Stomach (tissue), 9 donors: ENCODE measurements around the gene KCNG4. TPM values are rescaled to one million over a fixed set of nuclear protein-coding genes. Genes with fewer than 3 reads are reported as not detected.

Experiments
- DNase-seq, 2 donors: peaks; one replicate each; pipeline versions ENCODE4 v3.0.0 to v3.0.0-alpha.2; 2013 to 2019
- H3K27ac ChIP-seq, 5 donors: fragments of 200-600 bp in 4 of 5; sonication (generic) in 4 of 5; one replicate each; pipeline ENCODE4 v1.5.1; 2013 to 2019; ENCODE audit warnings: mild to moderate bottlenecking in 1 of 5, moderate library complexity in 1 of 5
- H3K27me3 ChIP-seq, 3 donors: fragments of 200-600 bp; sonication (generic); one replicate each; pipeline ENCODE4 v1.5.1; 2017 to 2019; ENCODE audit warnings: mixed run types in 1 of 3
- H3K36me3 ChIP-seq, 4 donors: fragments of 200-600 bp; sonication (generic); 1 replicate in 3 of 4; 2 replicates in 1 of 4; pipeline ENCODE4 v1.5.1; 2016 to 2019
- H3K4me1 ChIP-seq, 4 donors: fragments of 200-600 bp; sonication (generic); one replicate each; pipeline ENCODE4 v1.5.1; 2016 to 2019
- H3K4me3 ChIP-seq, 4 donors: fragments of 200-600 bp; sonication (generic) in 3 of 4; one replicate each; pipeline ENCODE4 v1.5.1; 2016 to 2019; ENCODE audit warnings: mild to moderate bottlenecking in 1 of 4
- H3K9me3 ChIP-seq, 4 donors: fragments of 200-600 bp; sonication (generic); one replicate each; pipeline ENCODE4 v1.5.1; 2016 to 2019
- EP300 ChIP-seq: sonication (generic); formaldehyde crosslinking; IDR thresholded peaks from one replicate; pipeline ENCODE4 v1.6.1; 2017; ENCODE audit warnings: antibody characterized with exemption
- POLR2A ChIP-seq, 4 donors: fragments of 450-650 bp; IDR thresholded peaks; one replicate each; pipeline ENCODE4 v1.6.1; 2016; ENCODE audit warnings: antibody characterized with exemption in 4 of 4, control low read depth in 2 of 4, mild to moderate bottlenecking in 1 of 4, moderate library complexity in 1 of 4
- POLR2AphosphoS5 ChIP-seq, 3 donors: sonication (generic); formaldehyde crosslinking; IDR thresholded peaks; one replicate each; pipeline ENCODE4 v1.6.1; 2016; ENCODE audit warnings: antibody characterized with exemption in 3 of 3
- WGBS, 5 donors: extraction: QIAGEN DNeasy Blood & Tissue Kit in 3 of 5; methylation state at CpG; one replicate each; pipeline versions ENCODE4 v1.1.5 to v1.1.7; 2013 to 2018; 5-methylcytosine and 5-hydroxymethylcytosine counted together
- intact Hi-C: fragments of 100-400 bp; cut with DNase I; formaldehyde crosslinking; loops from one replicate; pipeline ENCODE4 v1.15.1; 2023; ENCODE audit warnings: low total_unique reads
- polyA plus RNA-seq, 3 donors: library from polyadenylated mRNA; stranded (reverse); fragments of 200-250 nt; gene quantifications; one replicate each; pipeline ENCODE4 v1.2.3, GENCODE V29; 2013
- total RNA-seq, 5 donors: library from RNA; depleted of rRNA; stranded (reverse); fragments of >200 nt; gene quantifications; one replicate each; pipeline versions ENCODE4 v1.1.0 to v1.2.3, GENCODE V29; 2014 to 2016
- TF ChIP-seq, protein P1 (sequence below), 7 experiments: fragments of 450-650 bp in 4 of 7; fragments of 200-600 bp in 3 of 7; sonication (generic) in 3 of 7; IDR thresholded peaks; one replicate each; pipeline ENCODE4 v1.5.1; 2016 to 2019; ENCODE audit warnings: antibody characterized with exemption in 7 of 7, control low read depth in 2 of 7, mild to moderate bottlenecking in 1 of 7
- donor health status: healthy with polysubstance abuse.
- donor health status: Bipolar disorder and iron deficiency.
- donor health status: healthy.

KCNG4 gene
- total and polyA plus RNA-seq, 8 donors = not detected

DNA sequence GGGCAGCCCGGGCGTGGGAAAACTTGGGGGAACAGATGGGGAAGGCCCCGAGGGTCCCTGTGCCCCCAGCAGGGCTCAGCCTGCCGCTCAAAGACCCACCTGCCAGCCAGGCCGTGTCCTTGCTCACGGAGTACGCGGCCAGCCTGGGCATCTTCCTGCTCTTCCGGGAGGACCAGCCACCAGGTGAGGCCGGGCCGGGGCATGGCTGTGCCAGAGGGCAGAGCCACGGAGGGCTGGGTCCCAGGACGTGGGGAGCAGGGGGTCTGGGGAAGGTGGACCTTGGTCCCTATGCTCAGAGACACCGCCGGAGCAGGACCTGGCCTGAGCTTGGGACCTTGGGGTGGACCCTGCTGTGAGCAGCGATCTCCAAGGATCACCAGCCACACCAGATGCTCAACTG, 48.3 kb downstream of the KCNG4 start:
- no peak overlapping the region for H3K4me3 ChIP-seq
- 85 to 94% (median 91%) methylated on average over 13 to 16 of the region's 16 CpGs for WGBS, 5 donors
- H3K9me3 ChIP-seq = no peaks in the 10 kb centered on the region
- TF ChIP-seq POLR2AphosphoS5 (IDR thresholded peaks at IDR 0.05) (no peak), EP300 (no peak), POLR2A (IDR thresholded peaks at IDR 0.05) (no peak)
- peaks cover 0 to 16% (median 10%) of the 10 kb centered on the region in 3 donors for H3K27me3 ChIP-seq
- intact Hi-C loops = loop anchor here (10.0 kb wide), 1 partner anchor 217 kb away; no protein-coding TSS in a partner anchor
- no peak overlapping the region for H3K27ac ChIP-seq
- peaks cover 0 to 4% (median 2%) of the 10 kb centered on the region in 4 donors for H3K4me1 ChIP-seq
- no peaks in the 10 kb centered on the region for H3K36me3 ChIP-seq
- no peak for DNase-seq

DNA sequence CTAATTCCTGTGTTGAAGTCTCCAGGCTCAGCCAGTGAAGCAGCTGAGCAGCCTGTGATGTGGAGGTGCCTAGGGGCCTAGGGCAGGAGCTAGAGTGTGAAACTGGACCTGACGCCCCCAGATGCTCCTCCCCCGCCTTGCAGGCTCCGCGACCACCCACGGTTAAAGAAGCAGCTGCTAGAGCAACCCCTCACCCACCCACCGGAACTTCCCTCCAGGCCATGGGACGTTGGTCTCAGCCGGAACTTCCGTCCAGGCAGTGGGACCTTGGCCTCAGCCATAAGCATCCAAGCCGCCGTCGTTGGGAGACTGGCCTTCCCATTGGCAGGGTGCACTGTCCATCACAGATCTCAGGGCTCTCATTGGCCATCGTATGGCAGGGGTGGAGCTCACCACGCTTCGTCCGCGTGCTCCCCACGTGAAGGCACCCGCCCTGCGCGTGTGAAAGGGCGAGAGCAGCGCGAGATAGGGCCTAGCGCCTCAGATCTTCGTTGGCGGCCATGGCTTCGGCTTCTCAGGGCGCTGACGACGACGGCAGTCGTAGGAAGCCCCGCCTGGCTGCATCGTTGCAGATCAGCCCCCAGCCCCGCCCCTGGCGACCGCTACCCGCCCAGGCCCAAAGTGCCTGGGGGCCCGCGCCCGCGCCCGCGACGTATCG, 49.0 kb downstream of the KCNG4 start, which contains the start of gene ADAD2:
ADAD2 (plus strand) TSS at position 427 of the 658 bp plus-strand sequence; CDS start at position 501, 74 bp downstream.
- no peak for DNase-seq
- Histone ChIP-seq H3K4me1 (peaks cover 4 to 9% (median 7%) of the 10 kb centered on the region in 4 donors), H3K4me3 (no peak within 1 kb of the TSS), H3K36me3 (no peaks in the 10 kb centered on the region), H3K27me3 (peaks cover 0 to 11% (median 6%) of the 10 kb centered on the region in 3 donors), H3K27ac (no peak within 1 kb of the TSS), H3K9me3 (no peaks in the 10 kb centered on the region)
- intact Hi-C loops = loop anchor here (10.0 kb wide), 1 partner anchor 216 kb away; no protein-coding TSS in a partner anchor
- WGBS, 5 donors = 89 to 93% (median 92%) methylated on average over 35 to 47 of the region's 47 CpGs
- TF ChIP-seq POLR2A (IDR thresholded peaks at IDR 0.05) (no peak), POLR2AphosphoS5 (IDR thresholded peaks at IDR 0.05) (no peak), EP300 (no peak)
- TF ChIP-seq, protein P1, sequence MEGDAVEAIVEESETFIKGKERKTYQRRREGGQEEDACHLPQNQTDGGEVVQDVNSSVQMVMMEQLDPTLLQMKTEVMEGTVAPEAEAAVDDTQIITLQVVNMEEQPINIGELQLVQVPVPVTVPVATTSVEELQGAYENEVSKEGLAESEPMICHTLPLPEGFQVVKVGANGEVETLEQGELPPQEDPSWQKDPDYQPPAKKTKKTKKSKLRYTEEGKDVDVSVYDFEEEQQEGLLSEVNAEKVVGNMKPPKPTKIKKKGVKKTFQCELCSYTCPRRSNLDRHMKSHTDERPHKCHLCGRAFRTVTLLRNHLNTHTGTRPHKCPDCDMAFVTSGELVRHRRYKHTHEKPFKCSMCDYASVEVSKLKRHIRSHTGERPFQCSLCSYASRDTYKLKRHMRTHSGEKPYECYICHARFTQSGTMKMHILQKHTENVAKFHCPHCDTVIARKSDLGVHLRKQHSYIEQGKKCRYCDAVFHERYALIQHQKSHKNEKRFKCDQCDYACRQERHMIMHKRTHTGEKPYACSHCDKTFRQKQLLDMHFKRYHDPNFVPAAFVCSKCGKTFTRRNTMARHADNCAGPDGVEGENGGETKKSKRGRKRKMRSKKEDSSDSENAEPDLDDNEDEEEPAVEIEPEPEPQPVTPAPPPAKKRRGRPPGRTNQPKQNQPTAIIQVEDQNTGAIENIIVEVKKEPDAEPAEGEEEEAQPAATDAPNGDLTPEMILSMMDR (IDR thresholded peaks at IDR 0.05) = no peak

DNA sequence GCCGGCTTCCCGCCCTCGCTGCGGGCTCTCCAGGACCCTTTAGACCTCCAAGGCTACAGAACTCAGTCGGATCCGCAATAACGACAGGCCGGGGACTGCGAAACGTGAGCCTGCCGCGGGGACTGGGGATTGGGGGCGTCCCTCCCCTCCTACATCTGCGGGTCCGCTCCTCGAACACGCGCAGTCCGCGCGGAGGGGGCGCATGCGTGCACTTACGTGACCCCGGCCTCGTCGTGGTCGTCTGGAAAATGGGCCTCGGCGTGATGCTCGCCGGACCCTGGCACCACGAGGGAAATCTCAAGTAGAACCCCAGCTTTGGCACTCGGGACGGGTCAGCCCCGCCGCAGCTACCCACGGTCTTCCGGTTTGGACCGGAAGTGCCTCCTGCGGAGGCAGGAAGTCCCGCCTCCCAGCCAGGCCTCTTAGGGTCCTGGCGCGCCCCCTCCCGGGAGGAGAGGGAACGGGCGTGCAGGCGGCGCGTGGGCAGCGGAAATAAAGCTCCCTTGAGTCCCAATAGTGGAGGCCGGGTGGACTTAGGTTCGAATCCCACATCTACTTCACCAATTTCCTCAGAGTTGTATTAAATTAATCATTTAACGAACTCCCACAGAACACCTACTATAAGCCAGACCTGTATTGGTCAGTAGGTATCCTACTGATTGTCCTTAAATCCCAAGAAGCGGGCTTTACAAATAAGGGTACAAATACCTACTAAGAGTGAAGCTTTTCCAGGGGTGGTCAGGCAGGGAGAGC, 53.0 kb downstream of the KCNG4 start, which contains the start of gene TAF1C:
TAF1C (minus strand) TSS at position 373 of the 753 bp plus-strand sequence. CDS start 2,069 bp downstream, outside the sequence.
- peak; percentile 97 to 98 for DNase-seq
- peaks cover 21 to 34% (median 26%) of the 10 kb centered on the region in 4 donors for H3K4me1 ChIP-seq
- no peaks in the 10 kb centered on the region for H3K9me3 ChIP-seq
- peak within 1 kb of the TSS; percentile 49 to 86 (median 82) for H3K27ac ChIP-seq
- H3K27me3 ChIP-seq = no peaks in the 10 kb centered on the region
- intact Hi-C loops = loop anchor here (5.0 kb wide), 1 partner anchor 100 kb away; no protein-coding TSS in a partner anchor
- peak within 1 kb of the TSS; percentile 74 to 94 (median 89) for H3K4me3 ChIP-seq
- TF ChIP-seq, protein P1 (IDR thresholded peaks at IDR 0.05) = peak in 5 of 7 experiments; percentile 84 to 98 (median 95)
- TF ChIP-seq POLR2AphosphoS5 (IDR thresholded peaks at IDR 0.05) (peak; percentile 41 to 87 (median 62)), EP300 (no peak)
- peaks cover 16 to 32% (median 28%) of the 10 kb centered on the region in 4 donors for H3K36me3 ChIP-seq
- WGBS, 5 donors = 2 to 4% (median 2%) methylated on average over 35 to 55 of the region's 55 CpGs

DNA sequence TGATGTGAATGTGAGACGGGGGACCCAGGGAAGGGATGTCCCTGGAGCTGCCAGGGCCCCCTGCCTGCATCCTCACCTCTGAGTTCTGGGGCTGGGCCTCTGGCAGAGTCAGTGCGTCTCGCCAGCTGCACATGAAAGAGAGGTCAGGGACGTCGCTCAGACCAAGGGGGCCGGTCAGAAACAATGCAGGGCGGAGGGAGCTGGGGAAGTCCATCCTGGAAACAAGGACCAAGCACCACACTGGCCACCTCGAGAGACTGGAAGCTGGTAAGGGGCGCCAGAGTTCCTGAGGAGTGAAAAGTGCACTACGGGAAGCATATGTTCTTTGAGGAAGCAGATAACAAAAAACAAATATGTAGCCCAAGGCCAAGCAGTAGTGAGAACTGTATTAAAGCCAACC, 55.0 kb downstream of the KCNG4 start:
- no peak for TF ChIP-seq POLR2AphosphoS5 (IDR thresholded peaks at IDR 0.05)
- no peak for TF ChIP-seq POLR2A (IDR thresholded peaks at IDR 0.05)
- no peak for TF ChIP-seq EP300
- TF ChIP-seq, protein P1 (IDR thresholded peaks at IDR 0.05) = no peak
- DNase-seq = no peak
- peaks cover 37 to 53% (median 49%) of the 10 kb centered on the region in 4 donors for H3K36me3 ChIP-seq
- peaks cover 21 to 34% (median 26%) of the 10 kb centered on the region in 4 donors for H3K4me1 ChIP-seq
- WGBS, 5 donors = 38 to 60% (median 40%) methylated on average over 9 to 10 of the region's 10 CpGs
- H3K9me3 ChIP-seq = no peaks in the 10 kb centered on the region
- intact Hi-C loops = loop anchor here (5.0 kb wide), 1 partner anchor 97 kb away; no protein-coding TSS in a partner anchor
- peak overlapping the region in 2 of 4 donors; percentile 74 to 92 for H3K4me3 ChIP-seq
- H3K27ac ChIP-seq = peak overlapping the region in 4 of 5 donors; percentile 6 to 86 (median 71)
- H3K27me3 ChIP-seq = no peaks in the 10 kb centered on the region
